Astrocyte (in vitro differentiated cells and primary cell): Measurements from ENCODE around the gene MFSD1. TPM values are rescaled to one million over a fixed set of nuclear protein-coding genes. Genes with fewer than 3 reads are reported as not detected.

Source experiments
- DNase-seq: peaks from one replicate; pipeline ENCODE4 v3.0.0-alpha.2; 2010; ENCODE audit warnings: low read depth
- FAIRE-seq: peaks from 2 replicates; lab custom pipeline; 2011; peaks lifted over from hg19 to GRCh38; lab: Jason Lieb, UNC
- H2AFZ ChIP-seq: 2 replicates; pipeline ENCODE4 v1.6.0; 2012; ENCODE audit warnings: low read depth, low read length, inconsistent platforms
- H3K27ac ChIP-seq: 2 replicates; pipeline ENCODE4 v1.5.1; 2011; ENCODE audit warnings: low read depth, low read length, inconsistent platforms
- H3K27me3 ChIP-seq: 2 replicates; pipeline ENCODE4 v1.6.0; 2011; ENCODE audit warnings: low read length, inconsistent platforms; ENCODE audit not compliant: insufficient read depth
- H3K36me3 ChIP-seq: 2 replicates; pipeline ENCODE4 v1.5.1; 2011; ENCODE audit warnings: low read length, inconsistent platforms; ENCODE audit not compliant: insufficient read depth
- H3K4me1 ChIP-seq: 2 replicates; pipeline ENCODE4 v1.5.1; 2011; ENCODE audit warnings: low read length, inconsistent platforms; ENCODE audit not compliant: insufficient read depth
- H3K4me2 ChIP-seq: 2 replicates; pipeline ENCODE4 v1.6.0; 2012; ENCODE audit warnings: low read length, inconsistent platforms
- H3K4me3 ChIP-seq: 2 replicates; pipeline ENCODE4 v1.5.1; 2011; ENCODE audit warnings: low read depth, mild to moderate bottlenecking, low read length, inconsistent platforms; ENCODE audit not compliant: insufficient read depth
- H3K79me2 ChIP-seq: 2 replicates; pipeline ENCODE4 v1.6.0; 2012; ENCODE audit warnings: mild to moderate bottlenecking, low read length, inconsistent platforms; ENCODE audit not compliant: insufficient read depth
- H3K9ac ChIP-seq: 2 replicates; pipeline ENCODE4 v1.6.0; 2012; ENCODE audit warnings: mild to moderate bottlenecking, low read length, inconsistent platforms
- H3K9me3 ChIP-seq: 2 replicates; pipeline ENCODE4 v1.5.1; 2012; ENCODE audit warnings: low read depth, mild to moderate bottlenecking, low read length, inconsistent platforms; ENCODE audit not compliant: insufficient read depth
- H4K20me1 ChIP-seq: 2 replicates; pipeline ENCODE4 v1.6.0; 2012; ENCODE audit warnings: low read length, inconsistent platforms; ENCODE audit not compliant: insufficient read depth
- H3K27ac Mint-ChIP-seq: one replicate; pipeline ENCODE4 v1.8.0; 2021; ENCODE audit warnings: mild to moderate bottlenecking, mixed read lengths; ENCODE audit not compliant: unreplicated experiment
- H3K27me3 Mint-ChIP-seq: one replicate; pipeline ENCODE4 v1.8.0; 2021; ENCODE audit warnings: low read depth, mixed read lengths; ENCODE audit not compliant: unreplicated experiment
- H3K36me3 Mint-ChIP-seq: one replicate; pipeline ENCODE4 v1.8.0; 2021; ENCODE audit warnings: low read depth, mixed read lengths; ENCODE audit not compliant: unreplicated experiment
- H3K4me1 Mint-ChIP-seq: one replicate; pipeline ENCODE4 v1.8.0; 2021; ENCODE audit warnings: low read depth, mixed read lengths; ENCODE audit not compliant: unreplicated experiment
- H3K4me3 Mint-ChIP-seq: one replicate; pipeline ENCODE4 v1.8.0; 2021; ENCODE audit warnings: mild to moderate bottlenecking, moderate library complexity, mixed read lengths; ENCODE audit not compliant: unreplicated experiment
- H3K9me3 Mint-ChIP-seq: one replicate; pipeline ENCODE4 v1.8.0; 2021; ENCODE audit warnings: mild to moderate bottlenecking, mixed read lengths; ENCODE audit not compliant: unreplicated experiment
- CTCF ChIP-seq: IDR thresholded peaks from 2 replicates; pipeline ENCODE4 v1.5.1; 2011; ENCODE audit warnings: low read depth, mild to moderate bottlenecking, inconsistent platforms, low read length, moderate library complexity; ENCODE audit not compliant: insufficient read depth
- EZH2 ChIP-seq: IDR thresholded peaks from 2 replicates; pipeline ENCODE4 v1.6.1; 2012; ENCODE audit warnings: mild to moderate bottlenecking, low read length, inconsistent platforms; ENCODE audit not compliant: insufficient read depth
- total RNA-seq: library from RNA; stranded (reverse); gene quantifications from 2 replicates; pipeline ENCODE4 v1.2.1, GENCODE V29; 2021

MFSD1 gene
- total RNA-seq, 1 donor from 2014 or later = 62.2 TPM

- no peaks in the 10 kb centered on the region for H3K79me2 ChIP-seq
- H3K27ac ChIP-seq = no peak overlapping the region
- H3K4me1 ChIP-seq = peaks cover 2% of the 10 kb centered on the region
- Mint-ChIP-seq H3K9me3 (no peaks in the 10 kb centered on the region), H3K36me3 (no peaks in the 10 kb centered on the region), H3K27me3 (peaks cover 4% of the 10 kb centered on the region), H3K4me3 (no peak overlapping the region), H3K4me1 (peaks cover 2% of the 10 kb centered on the region), H3K27ac (no peak overlapping the region)
- no peak for DNase-seq
- H3K4me2 ChIP-seq = no peak overlapping the region
- H3K27me3 ChIP-seq = no peaks in the 10 kb centered on the region
- no peak overlapping the region for H2AFZ ChIP-seq
- H3K4me3 ChIP-seq = no peak overlapping the region
- H3K36me3 ChIP-seq = no peaks in the 10 kb centered on the region
- FAIRE-seq = no peak
- TF ChIP-seq CTCF (no peak), EZH2 (no peak)
- H3K9me3 ChIP-seq = no peaks in the 10 kb centered on the region
- H4K20me1 ChIP-seq = no peaks in the 10 kb centered on the region
- H3K9ac ChIP-seq = no peak overlapping the region
Observed at GRCh38 chr3:158775426-158776410, 26.1 kb upstream of the MFSD1 start.

GRCh38 chr3:158776531-158776930 lies 25.3 kb upstream of the MFSD1 start:
- Histone ChIP-seq H3K9me3 (no peaks in the 10 kb centered on the region), H2AFZ (no peak overlapping the region), H3K4me1 (no peaks in the 10 kb centered on the region), H3K79me2 (no peaks in the 10 kb centered on the region), H4K20me1 (no peaks in the 10 kb centered on the region), H3K9ac (no peak overlapping the region), H3K4me3 (no peak overlapping the region), H3K4me2 (no peak overlapping the region), H3K36me3 (no peaks in the 10 kb centered on the region), H3K27me3 (no peaks in the 10 kb centered on the region), H3K27ac (no peak overlapping the region)
- no peak for FAIRE-seq
- DNase-seq = no peak
- Mint-ChIP-seq H3K4me3 (no peak overlapping the region), H3K4me1 (peaks cover 2% of the 10 kb centered on the region), H3K27ac (no peak overlapping the region), H3K27me3 (peaks cover 4% of the 10 kb centered on the region), H3K36me3 (no peaks in the 10 kb centered on the region), H3K9me3 (no peaks in the 10 kb centered on the region)
- TF ChIP-seq EZH2 (no peak), CTCF (no peak)
